Frontal cortex (tissue), 4 donors: Measurements from ENCODE around the gene GOT1. TPM values are rescaled to one million over a fixed set of nuclear protein-coding genes. Genes with fewer than 3 reads are reported as not detected.

Source experiments
- DNase-seq, 2 donors: peaks; one replicate each; pipeline ENCODE4 v3.0.0; 2012; ENCODE audit warnings: low spot score in 2 of 2
- FAIRE-seq: peaks from 2 replicates; lab custom pipeline; 2012; peaks lifted over from hg19 to GRCh38; lab: Jason Lieb, UNC
- total RNA-seq: library from RNA; depleted of rRNA; stranded (reverse); fragments of >200 nt; gene quantifications from one replicate; pipeline ENCODE4 v1.2.3, GENCODE V29; 2014
- donor health status: control.
- donor health status: control.
- donor health status: control.

GOT1 gene
- total RNA-seq, 1 donor from 2014 or later = 22.4 TPM

DNA sequence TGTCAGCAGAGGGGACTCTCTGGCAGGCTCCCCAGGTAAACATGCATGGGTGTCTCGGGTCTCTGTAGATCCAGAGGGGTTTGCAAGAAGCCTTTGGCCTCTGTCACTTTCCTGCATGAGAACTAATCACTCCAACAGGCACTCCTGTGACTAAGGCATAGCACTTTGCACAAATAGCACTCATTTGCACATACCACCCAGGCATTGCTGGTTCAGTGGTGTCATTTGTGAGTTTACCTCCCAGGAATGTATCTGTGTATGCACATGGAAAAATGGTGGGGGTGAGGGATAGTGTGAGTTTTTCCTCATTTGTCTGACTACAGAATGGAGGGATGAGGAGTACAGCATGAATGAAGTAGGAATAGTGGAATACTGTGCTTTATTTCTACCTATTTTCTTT is 61.8 kb downstream of the GOT1 start:
- FAIRE-seq (no peak), DNase-seq (no peak)

DNA sequence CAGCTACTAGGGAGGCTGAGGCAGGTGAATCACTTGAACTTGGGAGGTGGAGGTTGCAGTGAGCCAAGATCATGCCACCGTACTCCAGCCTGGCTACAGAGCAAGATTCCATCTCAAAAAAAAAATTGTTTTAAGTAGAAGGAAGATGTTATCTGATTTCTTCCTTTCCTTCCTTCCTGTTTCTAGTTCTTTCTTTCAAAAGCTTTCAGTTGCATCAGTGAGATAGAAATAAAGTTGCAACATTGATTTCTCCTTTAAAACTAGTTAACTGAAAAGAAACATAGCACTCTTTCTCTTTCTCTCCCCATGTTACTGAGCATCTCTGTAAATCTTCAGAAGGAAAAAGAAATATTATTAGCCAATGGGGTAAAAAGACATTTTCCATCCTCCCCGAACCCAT is 63.8 kb downstream of the GOT1 start:
- DNase-seq (no peak), FAIRE-seq (no peak)

GRCh38 chr10:99365736-99366135 is 64.7 kb downstream of the GOT1 start:
- DNase-seq (no peak), FAIRE-seq (no peak)

DNA sequence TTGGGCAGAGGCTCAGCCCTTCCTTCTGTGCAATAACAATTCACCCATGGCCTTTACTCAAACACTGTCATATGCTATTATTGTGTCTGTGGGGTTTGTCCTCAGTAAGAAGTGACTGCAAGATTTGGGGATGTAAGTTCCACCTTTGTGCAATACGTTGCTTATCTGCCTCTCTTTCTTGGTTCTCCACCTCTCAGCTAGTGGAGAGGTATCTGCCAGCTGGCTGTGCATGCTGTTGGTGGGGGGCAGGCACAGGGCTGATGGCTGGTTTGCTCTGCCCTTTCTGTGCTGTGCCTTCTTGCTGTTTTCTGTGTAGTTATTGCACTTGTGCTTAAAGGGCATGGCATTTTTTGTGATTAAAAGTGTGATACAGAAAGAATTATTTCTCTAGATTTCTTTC is 65.1 kb downstream of the GOT1 start:
- DNase-seq = no peak
- no peak for FAIRE-seq

DNA sequence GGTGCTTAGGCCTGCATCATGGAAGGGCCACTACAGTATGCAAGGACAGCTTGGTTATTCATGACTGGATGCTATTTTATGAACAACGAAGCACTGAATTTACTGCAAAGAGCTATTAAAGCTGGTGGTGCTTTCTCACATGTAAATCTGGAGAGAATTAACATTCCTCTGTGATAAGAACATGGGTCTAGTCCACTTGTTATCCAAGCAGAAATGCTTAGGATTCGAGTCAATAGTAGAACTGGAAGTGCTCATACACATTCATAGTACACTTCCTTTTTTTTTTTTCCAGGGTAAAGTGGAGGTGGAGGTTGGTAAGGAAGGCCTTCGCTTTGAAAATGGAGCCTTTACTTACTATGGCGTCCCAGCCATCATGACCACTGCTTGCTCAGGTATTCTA is 66.3 kb downstream of the GOT1 start:
- DNase-seq (no peak), FAIRE-seq (no peak)

- DNase-seq (no peak), FAIRE-seq (no peak)
These were observed 69.5 kb downstream of the GOT1 start for GRCh38 chr10:99360934-99361333.

- no peak for DNase-seq
- no peak for FAIRE-seq
These were observed 72.3 kb downstream of the GOT1 start for GRCh38 chr10:99358101-99358500.

GRCh38 chr10:99357691-99358090 is 72.7 kb downstream of the GOT1 start:
- no peak for FAIRE-seq
- DNase-seq = no peak

GRCh38 chr10:99353182-99353581 is 77.2 kb downstream of the GOT1 start:
- FAIRE-seq = no peak
- DNase-seq = no peak

DNA sequence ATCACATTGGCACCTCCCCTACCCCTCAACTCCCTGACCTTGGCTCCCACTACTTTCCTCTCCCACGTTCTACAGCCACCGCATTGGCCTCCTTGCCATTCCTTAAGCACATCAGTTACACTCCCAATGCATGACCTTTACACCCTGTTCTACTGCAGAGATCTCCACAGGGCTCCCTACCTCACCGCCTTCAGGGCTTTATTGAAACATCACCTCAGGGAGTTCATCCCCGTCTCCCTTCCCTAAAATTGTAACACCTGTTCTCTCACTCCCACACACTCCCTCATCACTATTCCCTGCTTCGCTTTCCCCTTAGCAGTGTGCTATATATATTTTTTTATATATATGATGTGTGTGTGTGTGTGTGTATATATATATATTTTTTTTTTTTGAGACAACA is 82.8 kb downstream of the GOT1 start:
- no peak for FAIRE-seq
- no peak for DNase-seq

Other genes with a start within 250 kb of the GOT1 start
- not detected for gene HPSE2, start 194.8 kb downstream of the GOT1 start, total RNA-seq
- 2.4 TPM for gene CNNM1, start 101.3 kb downstream of the GOT1 start, total RNA-seq
- gene NKX2-3, start 102.3 kb upstream of the GOT1 start, total RNA-seq = under 0.01 TPM
- 25.3 TPM for gene SLC25A28, start 189.8 kb upstream of the GOT1 start, total RNA-seq
- gene ENTPD7, start 228.9 kb upstream of the GOT1 start, total RNA-seq = 10.2 TPM